ENCODE results near the gene SCRN1. TPM values are rescaled to one million over a fixed set of nuclear protein-coding genes. Genes with fewer than 3 reads are reported as not detected.

The SCRN1 gene
- polyA plus RNA-seq, 1 donor from 2014 or later: 130 TPM

- H3F3A ChIP-seq (ENCODE audit: insufficient read depth, low read length, poor library complexity, severe bottlenecking): no peaks in the 10 kb centered on the region
- TF ChIP-seq POLR2AphosphoS5 (IDR thresholded peaks at IDR 0.05): no peak
- no peak for TF ChIP-seq RAD21 (conservative IDR thresholded peaks at IDR 0.05)
- no peak for TF ChIP-seq REST (IDR thresholded peaks at IDR 0.05; ENCODE audit: borderline replicate concordance)
- no peak for TF ChIP-seq SMC3 (conservative IDR thresholded peaks at IDR 0.05; ENCODE audit: poor library complexity)
- TF ChIP-seq TAF1 (IDR thresholded peaks at IDR 0.05; ENCODE audit: low read depth): no peak
- TF ChIP-seq MXI1 (conservative IDR thresholded peaks at IDR 0.05; ENCODE audit: poor library complexity, severe bottlenecking): no peak
- no peak for TF ChIP-seq EP300 (conservative IDR thresholded peaks at IDR 0.05; ENCODE audit: poor library complexity, severe bottlenecking)
- no peak for TF ChIP-seq EZH2 (IDR thresholded peaks at IDR 0.05; ENCODE audit: borderline replicate concordance, insufficient read depth, low read length, poor library complexity, severe bottlenecking)
- TF ChIP-seq CTCF (IDR thresholded peaks at IDR 0.05; ENCODE audit: poor library complexity, severe bottlenecking): no peak
- no peaks in the 10 kb centered on the region for H3K79me2 ChIP-seq (replicated peaks; ENCODE audit: insufficient read depth, low read length)
- H2AFZ ChIP-seq (ENCODE audit: low read depth, low read length): no peak overlapping the region
- no peak overlapping the region for H3K4me3 ChIP-seq (ENCODE audit: low read length)
- no peak overlapping the region for H3K27ac ChIP-seq (ENCODE audit: low read length)
- H3K4me2 ChIP-seq (ENCODE audit: low read length): no peak overlapping the region
- no peaks in the 10 kb centered on the region for H3K9me3 ChIP-seq (ENCODE audit: low read length)
- no peaks in the 10 kb centered on the region for H3K9me2 ChIP-seq (ENCODE audit: insufficient read depth, low read length)
- H3K27me3 ChIP-seq (ENCODE audit: insufficient read depth, low read depth, low read length): no peaks in the 10 kb centered on the region
- no peaks in the 10 kb centered on the region for H3K36me3 ChIP-seq (ENCODE audit: insufficient read depth, low read length)
- H3K9ac ChIP-seq (ENCODE audit: low read length): no peak overlapping the region
- H4K20me1 ChIP-seq (ENCODE audit: insufficient read depth): no peaks in the 10 kb centered on the region
These were observed 107.9 kb downstream of the SCRN1 start for GRCh38 chr7:29881724-29882123.

GRCh38 chr7:29879609-29880008 lies 110.0 kb downstream of the SCRN1 start:
- H3K9me3 ChIP-seq (ENCODE audit: low read length): no peaks in the 10 kb centered on the region
- H4K20me1 ChIP-seq (ENCODE audit: insufficient read depth): no peaks in the 10 kb centered on the region
- no peaks in the 10 kb centered on the region for H3K27me3 ChIP-seq (ENCODE audit: insufficient read depth, low read depth, low read length)
- no peaks in the 10 kb centered on the region for H3K36me3 ChIP-seq (ENCODE audit: insufficient read depth, low read length)
- H3K9ac ChIP-seq (ENCODE audit: low read length): no peak overlapping the region
- H3K9me2 ChIP-seq (ENCODE audit: insufficient read depth, low read length): no peaks in the 10 kb centered on the region
- H3K4me3 ChIP-seq (ENCODE audit: low read length): no peak overlapping the region
- no peak overlapping the region for H2AFZ ChIP-seq (ENCODE audit: low read depth, low read length)
- H3F3A ChIP-seq (ENCODE audit: insufficient read depth, low read length, poor library complexity, severe bottlenecking): no peaks in the 10 kb centered on the region
- TF ChIP-seq REST (IDR thresholded peaks at IDR 0.05; ENCODE audit: borderline replicate concordance) (no peak), EZH2 (IDR thresholded peaks at IDR 0.05; ENCODE audit: borderline replicate concordance, insufficient read depth, low read length, poor library complexity, severe bottlenecking) (no peak), RAD21 (conservative IDR thresholded peaks at IDR 0.05) (no peak), MXI1 (conservative IDR thresholded peaks at IDR 0.05; ENCODE audit: poor library complexity, severe bottlenecking) (no peak), EP300 (conservative IDR thresholded peaks at IDR 0.05; ENCODE audit: poor library complexity, severe bottlenecking) (no peak), POLR2AphosphoS5 (IDR thresholded peaks at IDR 0.05) (no peak), TAF1 (IDR thresholded peaks at IDR 0.05; ENCODE audit: low read depth) (no peak), SMC3 (conservative IDR thresholded peaks at IDR 0.05; ENCODE audit: poor library complexity) (no peak), CTCF (IDR thresholded peaks at IDR 0.05; ENCODE audit: poor library complexity, severe bottlenecking) (no peak)
- H3K4me2 ChIP-seq (ENCODE audit: low read length): no peak overlapping the region
- no peaks in the 10 kb centered on the region for H3K79me2 ChIP-seq (replicated peaks; ENCODE audit: insufficient read depth, low read length)
- no peak overlapping the region for H3K27ac ChIP-seq (ENCODE audit: low read length)

All from neural cell (in vitro differentiated cells).